GM21737 (cell line): ENCODE measurements around the gene PI4KA.
"Not testable (repeated sequence)": the region's sequence is repeated elsewhere in the genome, so short reads cannot be mapped to it uniquely, and the experiment has no call there.

Experiments
- ATAC-seq: cut with Tn5 transposase; IDR thresholded peaks from one replicate; pipeline ENCODE4 v1.9.1; 2021; ENCODE audit warnings: mild to moderate bottlenecking, moderate library complexity; ENCODE audit not compliant: unreplicated experiment

PI4KA gene

DNA sequence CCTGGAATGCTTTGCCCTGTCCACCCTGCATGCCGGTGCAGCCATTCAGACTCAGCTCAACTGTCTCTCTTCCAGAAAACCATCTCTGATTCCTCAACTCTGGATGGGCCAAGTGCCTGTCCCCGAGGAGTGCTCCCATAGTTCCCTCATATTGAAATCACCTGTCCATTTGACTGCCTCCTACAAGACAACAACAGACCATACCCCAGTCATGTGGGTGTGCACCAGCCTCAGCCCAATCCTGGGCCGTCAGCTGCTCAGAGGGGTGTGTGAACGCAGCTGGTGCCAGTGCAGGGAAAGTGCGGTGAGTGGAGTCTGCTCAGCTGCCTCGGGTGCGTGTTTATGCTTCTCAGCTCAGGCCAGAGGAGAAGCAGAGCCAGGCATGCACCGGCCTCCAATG, 126.2 kb downstream of the PI4KA start:
- ATAC-seq = not testable (repeated sequence)

GRCh38 chr22:20729194-20729593, 129.4 kb downstream of the PI4KA start:
- no peak for ATAC-seq

DNA sequence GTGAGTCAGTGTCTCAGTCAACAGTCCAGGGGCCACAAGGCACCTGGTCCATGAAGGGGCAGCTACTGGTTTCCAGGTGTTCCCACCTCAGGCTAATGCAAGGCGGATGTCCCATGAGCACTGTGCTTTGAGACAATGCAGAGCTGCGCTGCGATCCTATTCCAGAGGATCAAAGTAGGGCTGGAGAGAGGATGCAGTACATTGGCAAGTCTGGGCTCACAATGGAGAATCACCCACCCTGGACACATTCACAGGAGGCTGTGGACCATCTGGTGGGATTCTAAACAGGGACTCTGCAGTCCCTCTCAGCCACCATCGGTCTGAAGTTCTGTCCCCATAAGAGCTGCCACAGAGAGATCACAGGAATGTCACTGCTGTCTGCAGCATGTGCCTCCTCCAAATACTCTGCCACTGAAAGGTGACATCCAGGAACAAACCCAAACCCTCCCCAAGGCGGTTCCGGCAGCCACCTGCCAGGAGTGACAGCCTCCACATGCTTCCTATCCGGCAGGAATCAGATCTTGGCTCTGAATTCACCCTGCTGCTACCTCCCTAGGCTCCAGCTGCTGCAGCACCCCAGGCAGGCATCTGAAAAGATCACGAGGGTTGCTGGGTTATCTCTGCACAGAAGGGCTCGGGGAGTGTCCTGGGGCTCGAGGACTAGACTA, 130.0 kb downstream of the PI4KA start:
- ATAC-seq = no peak

DNA sequence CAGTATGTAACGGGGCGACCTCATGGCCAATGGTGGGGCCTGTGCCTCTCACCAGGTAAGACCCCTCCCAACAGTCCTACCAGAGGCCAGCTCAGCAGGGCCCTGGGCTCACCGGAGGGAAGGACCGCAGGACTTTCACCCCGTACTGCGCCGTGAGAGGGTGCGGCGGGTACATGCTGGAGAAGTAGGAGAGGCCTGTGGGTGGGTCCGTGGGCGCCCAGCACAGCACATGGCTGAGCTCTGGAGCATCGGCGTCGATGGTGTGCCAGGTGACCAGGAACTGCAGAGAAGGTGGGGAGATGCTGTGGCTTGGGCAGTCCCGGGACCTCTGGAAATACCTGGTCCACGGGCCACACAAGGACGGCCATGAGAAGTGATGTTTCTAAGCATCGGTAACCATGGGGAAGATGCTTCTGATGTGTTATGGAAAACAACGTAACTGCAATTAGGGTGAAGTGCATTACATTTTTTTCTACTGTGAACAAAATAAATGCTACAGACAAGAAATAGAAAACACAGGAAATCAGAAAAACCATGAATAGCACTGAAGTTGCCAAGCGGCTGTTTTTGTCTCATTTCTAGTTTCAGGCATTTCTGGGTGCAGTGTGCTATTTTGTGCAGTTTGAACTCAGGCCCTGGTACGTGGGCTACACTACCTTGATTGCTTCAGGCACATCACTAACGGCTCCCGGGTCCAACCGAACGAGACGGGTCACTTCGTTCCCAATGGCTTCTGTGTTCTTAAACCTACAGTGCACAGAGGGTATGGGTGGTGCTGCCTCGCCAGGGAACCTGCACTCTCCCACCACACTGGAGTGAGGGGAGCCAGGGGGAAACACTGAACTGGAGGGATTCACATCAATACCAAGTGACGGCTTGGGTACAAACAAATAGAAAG, 131.2 kb downstream of the PI4KA start:
- no peak for ATAC-seq

- ATAC-seq = no peak
These were observed 132.5 kb downstream of the PI4KA start for GRCh38 chr22:20725987-20726558.

GRCh38 chr22:20724676-20725454, 133.7 kb downstream of the PI4KA start:
- ATAC-seq = no peak

DNA sequence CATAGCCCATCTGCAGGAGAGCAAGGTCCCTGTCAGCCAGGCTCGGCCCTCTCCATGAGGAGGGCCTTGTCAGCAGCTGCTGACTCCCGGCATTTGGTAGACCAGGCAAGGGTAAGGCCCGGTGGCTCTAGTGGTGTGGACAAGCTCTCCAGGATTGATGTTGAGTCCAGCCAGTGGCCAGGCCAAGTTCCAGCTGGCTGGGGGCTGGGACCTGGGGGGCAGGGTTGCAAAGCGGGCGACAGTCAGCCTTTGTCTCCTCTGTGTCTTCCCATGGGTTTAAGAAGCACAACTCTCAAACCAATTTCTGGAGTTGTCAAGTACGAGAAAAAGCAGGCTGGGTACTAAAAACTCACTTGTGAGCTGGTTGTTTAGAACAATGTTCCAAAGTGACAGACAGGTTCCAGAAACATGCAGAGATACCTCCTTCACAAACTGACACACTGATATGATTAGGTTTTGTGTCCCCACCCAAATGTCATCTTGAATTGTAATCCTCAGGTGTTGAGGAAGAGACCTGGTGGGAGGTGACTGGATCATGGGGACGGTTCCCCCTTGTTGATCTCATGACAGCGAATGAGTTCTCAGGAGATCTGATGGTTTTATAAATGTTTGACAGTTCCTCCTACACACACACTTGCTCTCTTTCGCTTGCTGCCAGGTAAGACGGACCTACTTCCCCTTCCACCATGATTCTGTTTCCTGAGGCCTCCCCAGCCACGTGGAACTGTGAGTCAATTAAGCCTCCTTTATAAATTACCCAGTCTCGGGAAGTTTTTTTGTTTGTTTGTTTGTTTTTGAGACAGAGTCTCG, 137.0 kb downstream of the PI4KA start:
- no peak for ATAC-seq

DNA sequence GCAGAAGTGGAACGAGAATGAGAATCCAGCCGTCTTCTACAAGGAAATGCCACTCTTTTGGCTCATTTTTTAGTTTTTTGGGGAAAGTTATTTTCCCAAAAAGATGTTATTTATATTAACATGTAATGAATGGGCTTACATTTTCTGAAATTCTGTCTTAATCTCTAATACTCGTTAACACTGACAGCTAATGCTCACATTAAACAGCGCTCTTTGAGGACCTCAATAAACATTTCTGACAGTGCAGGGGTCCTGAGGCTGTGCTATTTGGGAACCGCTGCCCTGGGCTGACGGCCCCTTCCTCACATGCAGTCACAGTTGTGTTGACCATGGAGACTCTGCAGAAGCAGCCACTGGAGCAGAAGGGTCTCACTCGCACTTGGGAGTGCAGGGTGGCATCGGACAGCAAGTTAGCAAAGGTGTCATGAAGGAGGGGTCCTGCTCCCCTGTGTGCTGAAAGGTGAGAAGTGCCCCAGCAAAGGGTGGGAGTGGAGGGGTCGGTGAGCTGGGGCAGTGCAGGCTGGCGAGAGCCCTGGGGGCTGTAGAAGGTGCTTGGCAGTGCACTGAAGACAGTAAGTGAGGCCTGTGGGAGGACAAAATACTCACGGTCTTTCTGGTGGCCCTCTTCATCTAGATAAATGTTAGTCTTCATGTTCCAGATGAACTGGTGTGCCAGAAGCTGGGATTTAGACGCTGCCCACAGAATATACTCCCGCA, 137.8 kb downstream of the PI4KA start:
- no peak for ATAC-seq

DNA sequence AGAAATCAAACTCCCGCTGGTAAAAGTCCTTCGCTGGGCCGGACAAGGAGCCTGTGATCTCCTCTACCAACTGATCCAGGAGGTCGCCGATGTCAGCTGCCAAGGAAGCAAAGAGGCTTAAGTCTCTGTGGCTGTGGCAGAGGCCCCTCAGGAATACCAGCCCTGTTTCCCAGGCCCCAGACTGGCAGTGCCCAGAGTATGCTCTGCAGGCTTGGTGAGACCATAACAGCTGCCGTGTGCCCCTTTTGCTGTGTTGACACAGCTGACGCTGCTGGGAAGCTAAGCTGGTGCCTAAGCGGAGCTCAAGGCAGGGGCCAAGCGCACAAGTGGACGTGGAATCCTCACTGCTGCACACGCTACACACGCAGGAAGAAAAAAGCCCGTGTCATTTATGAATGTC, 139.9 kb downstream of the PI4KA start:
- ATAC-seq = not testable (repeated sequence)

- not testable (repeated sequence) for ATAC-seq
These were observed 140.6 kb downstream of the PI4KA start for GRCh38 chr22:20717981-20718380.

- not testable (repeated sequence) for ATAC-seq
These were observed 141.3 kb downstream of the PI4KA start for GRCh38 chr22:20717213-20717866.

GRCh38 chr22:20713116-20713515, 145.5 kb downstream of the PI4KA start:
- ATAC-seq = not testable (repeated sequence)

DNA sequence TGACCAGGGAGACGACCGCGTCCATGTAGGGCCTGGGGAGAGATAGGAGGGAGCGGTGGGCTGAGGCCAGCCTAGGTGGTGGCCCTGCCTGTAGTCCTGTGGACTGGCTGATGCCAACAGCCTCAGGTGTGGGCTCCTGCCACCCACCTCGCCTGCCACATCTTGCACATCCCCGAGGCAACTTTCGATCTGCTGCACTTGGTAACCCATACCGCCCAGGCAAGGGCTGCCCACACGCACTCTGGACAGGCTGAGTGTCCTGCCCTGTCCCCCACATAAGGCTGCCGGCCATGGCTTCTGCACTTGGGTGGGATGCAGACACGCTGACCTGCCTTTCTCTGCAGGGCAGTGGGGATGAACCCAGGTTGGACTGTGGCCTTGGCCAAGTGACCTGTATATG, 148.6 kb downstream of the PI4KA start:
- ATAC-seq = not testable (repeated sequence)

GRCh38 chr22:20707549-20708118, 151.0 kb downstream of the PI4KA start:
- ATAC-seq = not testable (repeated sequence)

- ATAC-seq = peak; percentile 2
These were observed 154.6 kb downstream of the PI4KA start for GRCh38 chr22:20703816-20704609.

GRCh38 chr22:20703414-20703806, 155.2 kb downstream of the PI4KA start:
- peak; percentile 11 for ATAC-seq

DNA sequence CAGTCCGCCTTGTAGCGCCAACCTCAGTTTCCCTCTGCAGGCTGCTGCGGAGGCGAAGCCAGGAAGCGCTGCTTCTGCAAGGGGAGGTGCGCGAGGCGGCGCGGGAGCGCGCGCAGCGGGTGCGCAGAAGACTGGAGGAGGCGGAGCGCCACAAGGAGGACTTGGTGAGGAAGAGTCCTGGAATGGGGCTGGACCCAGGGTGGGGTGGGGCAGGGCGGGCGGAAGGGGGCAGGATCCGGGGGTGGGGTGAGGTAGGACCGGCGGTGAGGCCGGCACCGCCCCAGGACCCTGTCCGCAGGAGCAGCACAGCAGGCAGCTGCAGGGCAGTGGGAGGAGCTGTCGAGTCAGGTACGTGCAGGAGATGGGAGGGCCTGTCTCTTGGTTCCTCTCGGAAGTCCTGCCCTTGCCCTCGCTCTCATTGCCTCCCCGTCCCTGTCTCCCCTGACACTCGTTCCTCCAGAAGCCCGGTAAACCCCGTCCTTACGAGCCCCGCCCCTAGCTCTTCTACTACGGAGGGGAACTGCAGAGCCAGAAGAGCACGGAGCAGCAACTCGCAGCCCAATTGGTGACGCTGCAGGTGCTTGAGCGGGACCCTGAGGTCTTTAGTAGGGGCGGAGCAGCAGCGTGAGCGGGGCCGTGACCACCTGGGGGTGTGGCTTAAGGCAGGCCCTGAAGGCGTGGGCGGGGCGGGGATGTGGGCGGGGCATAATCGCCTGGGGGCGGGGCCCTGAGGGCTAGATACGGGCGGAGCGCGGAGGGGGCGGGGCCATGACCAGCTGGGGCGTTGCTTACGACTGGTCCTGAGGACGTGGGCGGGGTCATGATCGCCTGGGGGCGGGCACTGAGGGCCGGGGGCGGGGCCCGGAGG, 155.8 kb downstream of the PI4KA start:
- ATAC-seq = peak; percentile 76
